NCI-H1105 (cell line): ENCODE data around the gene ANKRD52.
"Not testable (repeated sequence)": the region's sequence is repeated elsewhere in the genome, so short reads cannot be mapped to it uniquely, and the experiment has no call there.

Source experiments
- DNase-seq: peaks from one replicate; lab custom pipeline; 2025; lab: John Stamatoyannopoulos, UW

The ANKRD52 gene

GRCh38 chr12:56208006-56208405, 50.2 kb downstream of the ANKRD52 start:
- DNase-seq = no peak

- no peak for DNase-seq
Measured at GRCh38 chr12:56206452-56207166, 51.6 kb downstream of the ANKRD52 start.

- DNase-seq = no peak
Measured at GRCh38 chr12:56205445-56205844, 52.7 kb downstream of the ANKRD52 start.

GRCh38 chr12:56204275-56204674, 53.9 kb downstream of the ANKRD52 start:
- DNase-seq = no peak

GRCh38 chr12:56202838-56203237, 55.3 kb downstream of the ANKRD52 start:
- DNase-seq = no peak

- no peak for DNase-seq
Measured at GRCh38 chr12:56202366-56202765, 55.8 kb downstream of the ANKRD52 start.

GRCh38 chr12:56198836-56199235, 59.3 kb downstream of the ANKRD52 start:
- no peak for DNase-seq

GRCh38 chr12:56197921-56198635, 60.1 kb downstream of the ANKRD52 start:
- no peak for DNase-seq

GRCh38 chr12:56196818-56197550, 61.2 kb downstream of the ANKRD52 start:
- DNase-seq = not testable (repeated sequence)

GRCh38 chr12:56193025-56193578, 65.1 kb downstream of the ANKRD52 start:
- peak; percentile 71 for DNase-seq

GRCh38 chr12:56192582-56192981, 65.6 kb downstream of the ANKRD52 start:
- DNase-seq = no peak

GRCh38 chr12:56190695-56191155, 67.5 kb downstream of the ANKRD52 start:
- no peak for DNase-seq

- peak; percentile 65 for DNase-seq
Measured at GRCh38 chr12:56189918-56190694, 68.1 kb downstream of the ANKRD52 start.

- peak; percentile 53 for DNase-seq
Measured at GRCh38 chr12:56189099-56189917, 68.9 kb downstream of the ANKRD52 start, which contains the start of gene SMARCC2. TSS of gene SMARCC2 (minus strand) at chr12:56189483. CDS start at chr12:56189461, 22 bp downstream.

- no peak for DNase-seq
Measured at GRCh38 chr12:56188778-56189098, 69.4 kb downstream of the ANKRD52 start.

GRCh38 chr12:56188131-56188777, 69.9 kb downstream of the ANKRD52 start:
- DNase-seq = no peak
